DND-41 (cell line): Measurements from ENCODE around the gene C6orf62.
"Not testable (repeated sequence)": the region's sequence is repeated elsewhere in the genome, so short reads cannot be mapped to it uniquely, and the experiment has no call there.

Source experiments
- ATAC-seq: fragments of 200-7000 bp; cut with Tn5 transposase; 3 replicates; pipeline ENCODE4 v1.9.1; 2021; ENCODE audit warnings: low read depth; ENCODE audit not compliant: insufficient read depth
- DNase-seq: peaks from one replicate; pipeline ENCODE4 v3.0.0-alpha.2; 2020
- H2AFZ ChIP-seq: 2 replicates; pipeline ENCODE4 v1.6.0; 2012; ENCODE audit warnings: low read depth, low read length
- H3K27ac ChIP-seq: 2 replicates; pipeline ENCODE4 v1.5.1; 2012; ENCODE audit warnings: low read length, inconsistent platforms
- H3K27me3 ChIP-seq: fragments of 200-600 bp; sonication (generic); 2 replicates; pipeline ENCODE4 v1.6.0; 2012; ENCODE audit warnings: low read length, mild to moderate bottlenecking, inconsistent platforms; ENCODE audit not compliant: insufficient read depth, poor library complexity
- H3K36me3 ChIP-seq: 2 replicates; pipeline ENCODE4 v1.5.1; 2012; ENCODE audit warnings: low read length, inconsistent platforms; ENCODE audit not compliant: insufficient read depth
- H3K4me1 ChIP-seq: 2 replicates; pipeline ENCODE4 v1.5.1; 2012; ENCODE audit warnings: mild to moderate bottlenecking, low read length; ENCODE audit not compliant: insufficient read depth
- H3K4me2 ChIP-seq: 2 replicates; pipeline ENCODE4 v1.6.0; 2012; ENCODE audit warnings: mild to moderate bottlenecking, moderate library complexity, low read length, inconsistent platforms; ENCODE audit not compliant: insufficient read depth
- H3K4me3 ChIP-seq, 2 experiments: fragments of 200-600 bp in 1 of 2; shearing (Covaris generic) in 1 of 2; 2 replicates each; pipeline ENCODE4 v1.5.1; 2012 to 2016; ENCODE audit warnings: inconsistent platforms in 2 of 2, low read length in 2 of 2, mild to moderate bottlenecking in 2 of 2, low read depth in 1 of 2, moderate library complexity in 1 of 2
- H3K79me2 ChIP-seq: 2 replicates; pipeline ENCODE4 v1.6.0; 2012; ENCODE audit warnings: low read length, inconsistent platforms; ENCODE audit not compliant: insufficient read depth
- H3K9ac ChIP-seq: 2 replicates; pipeline ENCODE4 v1.6.0; 2012; ENCODE audit warnings: low read depth, mild to moderate bottlenecking, inconsistent platforms, low read length, moderate library complexity
- H3K9me3 ChIP-seq: 2 replicates; pipeline ENCODE4 v1.5.1; 2012; ENCODE audit warnings: low read length, moderate library complexity, mild to moderate bottlenecking, inconsistent platforms; ENCODE audit not compliant: insufficient read depth, severe bottlenecking
- H4K20me1 ChIP-seq: 2 replicates; pipeline ENCODE4 v1.6.0; 2012; ENCODE audit warnings: low read length; ENCODE audit not compliant: insufficient read depth
- CTCF ChIP-seq: IDR thresholded peaks from 2 replicates; pipeline ENCODE4 v1.5.1; 2012; ENCODE audit warnings: borderline replicate concordance, low read length, moderate library complexity, mild to moderate bottlenecking; ENCODE audit not compliant: poor library complexity, severe bottlenecking; ENCODE audit errors: extremely low read depth
- EZH2 ChIP-seq: IDR thresholded peaks from 3 replicates; pipeline ENCODE4 v1.6.1; 2012; ENCODE audit warnings: borderline replicate concordance, low read depth, mild to moderate bottlenecking, moderate library complexity, low read length, inconsistent platforms; ENCODE audit not compliant: severe bottlenecking

C6orf62 gene

DNA sequence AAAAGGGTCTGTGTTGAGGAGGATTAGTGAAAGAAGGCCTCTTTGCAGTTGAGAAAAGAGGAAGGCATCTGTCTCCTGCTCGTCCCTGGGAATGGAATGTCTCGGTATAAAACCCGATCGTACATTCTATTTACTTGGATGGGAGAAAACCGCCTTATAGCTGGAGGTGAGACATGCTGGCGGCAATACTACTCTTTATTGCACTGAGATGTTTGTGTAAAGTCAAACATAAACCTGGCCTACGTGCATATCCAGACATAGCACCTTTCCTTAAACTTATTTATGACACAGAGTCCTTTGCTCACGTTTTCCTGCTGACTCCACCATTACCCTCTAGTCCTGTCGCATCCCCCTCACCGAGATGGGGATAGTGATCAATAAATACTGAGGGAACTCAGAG lies 56.7 kb downstream of the C6orf62 start:
- Histone ChIP-seq H3K9me3 (no peaks in the 10 kb centered on the region), H3K36me3 (peaks cover 66% of the 10 kb centered on the region), H4K20me1 (peaks cover 2% of the 10 kb centered on the region; the same call in 1 of the 2 replicates), H3K79me2 (peaks cover 71% of the 10 kb centered on the region), H3K27ac (no peak overlapping the region), H3K4me2 (no peak overlapping the region), H3K27me3 (no peaks in the 10 kb centered on the region), H2AFZ (no peak overlapping the region), H3K4me3 (no peak overlapping the region), H3K9ac (no peak overlapping the region), H3K4me1 (peaks cover 18% of the 10 kb centered on the region)
- ATAC-seq, result no peak
- DNase-seq, result no peak
- TF ChIP-seq EZH2 (no peak), CTCF (no peak)

DNA sequence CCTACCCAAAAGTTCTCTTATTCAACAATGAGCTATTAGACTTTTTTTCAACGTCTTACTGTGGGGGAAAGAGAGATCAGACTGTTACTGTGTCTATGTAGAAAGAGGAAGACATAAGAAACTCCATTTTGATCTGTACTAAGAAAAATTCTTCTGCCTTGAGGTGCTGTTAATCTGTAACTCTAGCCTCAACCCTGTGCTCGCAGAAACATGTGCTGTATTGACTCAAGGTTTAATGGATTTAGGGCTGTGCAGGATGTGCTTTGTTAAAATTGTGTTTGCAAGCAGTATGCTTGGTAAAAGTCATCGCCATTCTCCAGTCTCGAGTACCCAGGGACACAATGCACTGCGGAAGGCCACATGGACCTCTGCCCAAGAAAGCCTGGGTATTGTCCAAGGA lies 57.2 kb downstream of the C6orf62 start:
- H3K4me2 ChIP-seq, ATAC-seq, H3K27me3 ChIP-seq, H3K4me3 ChIP-seq, DNase-seq, H3K9ac ChIP-seq, H4K20me1 ChIP-seq, H3K9me3 ChIP-seq, H2AFZ ChIP-seq, H3K27ac ChIP-seq: not testable (repeated sequence)
- Histone ChIP-seq H3K36me3 (peaks cover 69% of the 10 kb centered on the region), H3K4me1 (peaks cover 18% of the 10 kb centered on the region), H3K79me2 (peaks cover 72% of the 10 kb centered on the region)

DNA sequence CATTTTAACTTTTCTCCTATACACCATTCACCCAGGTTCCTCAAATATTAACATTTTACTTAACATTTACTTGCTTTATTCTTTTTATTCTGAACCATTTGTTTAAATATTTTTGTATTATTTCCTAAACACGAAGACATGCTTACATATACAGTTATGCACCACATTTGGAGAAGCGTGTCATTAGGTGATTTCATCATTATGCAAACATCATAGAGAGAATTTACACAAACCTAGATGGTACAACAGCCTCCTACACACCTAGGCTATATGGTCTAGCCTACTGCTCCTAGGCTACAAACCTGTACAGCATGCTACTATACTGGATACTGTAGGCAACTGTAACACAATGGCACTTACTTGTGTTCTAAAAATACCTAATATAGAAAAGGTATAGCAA lies 58.8 kb downstream of the C6orf62 start:
- no peak for DNase-seq
- no peak overlapping the region for H3K27ac ChIP-seq
- no peak overlapping the region for H3K9ac ChIP-seq
- H4K20me1 ChIP-seq, result peaks cover 9% of the 10 kb centered on the region; the same call in 1 of the 2 replicates
- H3K4me3 ChIP-seq, result no peak overlapping the region
- no peak for TF ChIP-seq CTCF
- TF ChIP-seq EZH2, result no peak
- no peak overlapping the region for H2AFZ ChIP-seq
- no peaks in the 10 kb centered on the region for H3K27me3 ChIP-seq
- no peak for ATAC-seq
- peaks cover 10% of the 10 kb centered on the region for H3K4me1 ChIP-seq
- H3K36me3 ChIP-seq, result peaks cover 75% of the 10 kb centered on the region
- no peaks in the 10 kb centered on the region for H3K9me3 ChIP-seq
- H3K4me2 ChIP-seq, result no peak overlapping the region
- peaks cover 67% of the 10 kb centered on the region for H3K79me2 ChIP-seq

DNA sequence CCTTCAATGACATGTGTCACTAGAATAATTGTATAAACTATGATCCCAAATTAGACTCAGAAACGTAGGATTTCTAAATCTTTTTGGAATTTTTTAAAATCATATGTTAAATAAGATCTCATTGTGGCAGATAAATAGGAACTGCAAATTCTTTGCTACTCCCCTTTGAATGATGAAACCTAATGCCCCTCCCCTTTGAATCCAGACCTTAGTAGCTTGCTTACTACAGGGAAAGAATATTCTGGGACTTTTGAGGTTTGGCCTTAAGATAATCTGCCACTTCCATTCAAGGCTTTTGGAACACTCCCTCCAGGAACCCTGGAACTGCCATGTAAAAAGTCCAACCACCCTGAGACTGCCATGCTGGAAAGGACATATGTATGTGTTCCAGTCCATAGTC lies 59.4 kb downstream of the C6orf62 start:
- TF ChIP-seq EZH2, result no peak
- no peak for TF ChIP-seq CTCF
- Histone ChIP-seq H3K4me3 (no peak overlapping the region), H4K20me1 (peaks cover 9% of the 10 kb centered on the region; the same call in 1 of the 2 replicates), H3K27ac (no peak overlapping the region), H3K36me3 (peaks cover 74% of the 10 kb centered on the region), H3K4me2 (no peak overlapping the region), H3K4me1 (peaks cover 4% of the 10 kb centered on the region), H3K79me2 (peaks cover 61% of the 10 kb centered on the region), H3K9ac (no peak overlapping the region), H3K27me3 (no peaks in the 10 kb centered on the region), H2AFZ (no peak overlapping the region), H3K9me3 (no peaks in the 10 kb centered on the region)
- no peak for ATAC-seq
- DNase-seq, result no peak
